PC-3 (cell line): ENCODE measurements around the gene DST. TPM values are rescaled to one million over a fixed set of nuclear protein-coding genes. Genes with fewer than 3 reads are reported as not detected.

Experiments
- ATAC-seq: fragments of 200-7000 bp; cut with Tn5 transposase; 2 replicates; pipeline ENCODE4 v1.9.1; 2020; ENCODE audit warnings: mild to moderate bottlenecking, moderate library complexity
- BruUV-seq: library from RNA; stranded (reverse); fragments of 400-500 nt; replicated peaks from 2 replicates; lab custom pipeline; 2021; lab: Mats Ljungman, UMichigan
- CTCF ChIA-PET: fragments of 300-600 bp; sonication (Branson Sonifier 250); formaldehyde crosslinking; loops from one replicate; lab custom pipeline; 2022; ENCODE audit warnings: antibody characterized with exemption; lab: Charles Lee
- POLR2A ChIA-PET: fragments of 300-600 bp; sonication (Branson Sonifier 250); formaldehyde crosslinking; loops from one replicate; lab custom pipeline; 2022; ENCODE audit warnings: antibody characterized with exemption; ENCODE audit not compliant: unreplicated experiment; lab: Charles Lee
- DNase-seq: peaks from one replicate; pipeline ENCODE4 v3.0.0-alpha.2; 2015
- H2AFZ ChIP-seq: fragments of 300-600 bp; sonication (generic); 2 replicates; pipeline ENCODE4 v1.6.0; 2016; ENCODE audit warnings: antibody characterized with exemption, low read length
- H3F3A ChIP-seq: fragments of 300-600 bp; sonication (generic); one replicate; pipeline ENCODE4 v1.6.0; 2017; ENCODE audit warnings: antibody characterized with exemption, low read length, control low read depth, mild to moderate bottlenecking; ENCODE audit not compliant: unreplicated experiment
- H3K27ac ChIP-seq: fragments of 300-600 bp; sonication (generic); 2 replicates; pipeline ENCODE4 v1.5.1; 2016; ENCODE audit warnings: mild to moderate bottlenecking, low read length
- H3K27me3 ChIP-seq: fragments of 300-600 bp; sonication (generic); 2 replicates; pipeline ENCODE4 v1.6.1; 2016; ENCODE audit warnings: low read length, mixed read lengths
- H3K36me3 ChIP-seq: fragments of 300-600 bp; sonication (generic); 2 replicates; pipeline ENCODE4 v1.6.1; 2016; ENCODE audit warnings: low read depth, mixed run types, low read length, mixed read lengths
- H3K4me1 ChIP-seq: fragments of 300-600 bp; sonication (generic); 2 replicates; pipeline ENCODE4 v1.5.1; 2016; ENCODE audit warnings: low read length; ENCODE audit not compliant: insufficient read depth
- H3K4me2 ChIP-seq: fragments of 300-600 bp; sonication (generic); 2 replicates; pipeline ENCODE4 v1.6.0; 2016; ENCODE audit warnings: low read length
- H3K4me3 ChIP-seq: fragments of 300-600 bp; sonication (generic); 2 replicates; pipeline ENCODE4 v1.5.1; 2016; ENCODE audit warnings: mild to moderate bottlenecking, low read length, mixed read lengths
- H3K79me2 ChIP-seq: fragments of 300-600 bp; sonication (generic); 2 replicates; pipeline ENCODE4 v1.6.1; 2017; ENCODE audit warnings: low read length, mixed read lengths
- H3K9ac ChIP-seq: fragments of 300-600 bp; sonication (generic); 2 replicates; pipeline ENCODE4 v1.6.0; 2016; ENCODE audit warnings: mild to moderate bottlenecking, low read length
- H3K9me2 ChIP-seq: fragments of 300-600 bp; sonication (generic); replicated peaks from 2 replicates; pipeline ENCODE4 v1.6.1; 2016; ENCODE audit warnings: mixed run types, low read length, mixed read lengths
- H3K9me3 ChIP-seq: fragments of 300-600 bp; sonication (generic); 2 replicates; pipeline ENCODE4 v1.6.1; 2016; ENCODE audit warnings: low read length, mixed read lengths
- H4K20me1 ChIP-seq: fragments of 300-600 bp; sonication (generic); 2 replicates; pipeline ENCODE4 v1.6.1; 2016; ENCODE audit warnings: low read length, mixed read lengths
- EZH2 ChIP-seq: fragments of 300-600 bp; sonication (generic); IDR thresholded peaks from one replicate; pipeline ENCODE4 v1.6.1; 2017; ENCODE audit warnings: antibody characterized with exemption, mild to moderate bottlenecking, low read length; ENCODE audit not compliant: unreplicated experiment
- EZH2phosphoT487 ChIP-seq: fragments of 300-600 bp; sonication (generic); IDR thresholded peaks from 2 replicates; pipeline ENCODE4 v1.6.1; 2018; ENCODE audit warnings: mild to moderate bottlenecking, antibody characterized with exemption, low read length, borderline replicate concordance
- intact Hi-C: fragments of 100-400 bp; cut with micrococcal nuclease; formaldehyde crosslinking; loops from 2 replicates; pipeline ENCODE4 v1.9.0; 2023
- total RNA-seq: library from RNA; depleted of rRNA; stranded (reverse); fragments of >200 nt; gene quantifications from 2 replicates; pipeline ENCODE4 v1.2.3, GENCODE V29; 2014
- TF ChIP-seq, protein P1 (sequence below): fragments of 300-600 bp; sonication (generic); conservative IDR thresholded peaks from 2 replicates; pipeline ENCODE4 v1.5.1; 2017; ENCODE audit warnings: antibody characterized with exemption, low read depth, mild to moderate bottlenecking, low read length

The DST gene
- total RNA-seq, 1 experiment from 2014 or later, result 81.5 TPM

- Histone ChIP-seq H3K4me2 (no peak overlapping the region), H3K27ac (no peak overlapping the region), H3K4me3 (no peak overlapping the region), H3K9me3 (no peaks in the 10 kb centered on the region), H3K9ac (no peak overlapping the region), H3K4me1 (no peaks in the 10 kb centered on the region), H4K20me1 (no peaks in the 10 kb centered on the region), H3K36me3 (peaks cover 14% of the 10 kb centered on the region), H3K27me3 (no peaks in the 10 kb centered on the region), H3F3A (no peaks in the 10 kb centered on the region), H2AFZ (no peak overlapping the region), H3K9me2 (no peaks in the 10 kb centered on the region), H3K79me2 (no peaks in the 10 kb centered on the region)
- ChIA-PET POLR2A (no interaction called here), CTCF (no interaction called here)
- BruUV-seq, result no TSS peak
- no peak for TF ChIP-seq EZH2phosphoT487
- TF ChIP-seq EZH2, result no peak
- TF ChIP-seq, protein P1, sequence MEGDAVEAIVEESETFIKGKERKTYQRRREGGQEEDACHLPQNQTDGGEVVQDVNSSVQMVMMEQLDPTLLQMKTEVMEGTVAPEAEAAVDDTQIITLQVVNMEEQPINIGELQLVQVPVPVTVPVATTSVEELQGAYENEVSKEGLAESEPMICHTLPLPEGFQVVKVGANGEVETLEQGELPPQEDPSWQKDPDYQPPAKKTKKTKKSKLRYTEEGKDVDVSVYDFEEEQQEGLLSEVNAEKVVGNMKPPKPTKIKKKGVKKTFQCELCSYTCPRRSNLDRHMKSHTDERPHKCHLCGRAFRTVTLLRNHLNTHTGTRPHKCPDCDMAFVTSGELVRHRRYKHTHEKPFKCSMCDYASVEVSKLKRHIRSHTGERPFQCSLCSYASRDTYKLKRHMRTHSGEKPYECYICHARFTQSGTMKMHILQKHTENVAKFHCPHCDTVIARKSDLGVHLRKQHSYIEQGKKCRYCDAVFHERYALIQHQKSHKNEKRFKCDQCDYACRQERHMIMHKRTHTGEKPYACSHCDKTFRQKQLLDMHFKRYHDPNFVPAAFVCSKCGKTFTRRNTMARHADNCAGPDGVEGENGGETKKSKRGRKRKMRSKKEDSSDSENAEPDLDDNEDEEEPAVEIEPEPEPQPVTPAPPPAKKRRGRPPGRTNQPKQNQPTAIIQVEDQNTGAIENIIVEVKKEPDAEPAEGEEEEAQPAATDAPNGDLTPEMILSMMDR, result no peak
- ATAC-seq (no peak), DNase-seq (no peak)
- intact Hi-C loops, result no loop called here
Measured at GRCh38 chr6:56501993-56502392, 140.7 kb downstream of the DST start.

GRCh38 chr6:56499095-56499494 is 143.6 kb downstream of the DST start:
- intact Hi-C loops, result no loop called here
- Histone ChIP-seq H3K4me3 (no peak overlapping the region), H3K9me3 (no peaks in the 10 kb centered on the region), H3K79me2 (no peaks in the 10 kb centered on the region), H3K36me3 (peaks cover 18% of the 10 kb centered on the region), H3K4me1 (no peaks in the 10 kb centered on the region), H3F3A (no peaks in the 10 kb centered on the region), H3K27ac (no peak overlapping the region), H3K9ac (no peak overlapping the region), H3K9me2 (no peaks in the 10 kb centered on the region), H4K20me1 (no peaks in the 10 kb centered on the region), H3K27me3 (no peaks in the 10 kb centered on the region), H2AFZ (no peak overlapping the region), H3K4me2 (no peak overlapping the region)
- ATAC-seq (peak; percentile 31), DNase-seq (no peak)
- ChIA-PET CTCF (no interaction called here), POLR2A (no interaction called here)
- BruUV-seq, result no TSS peak
- TF ChIP-seq, protein P1, result no peak
- no peak for TF ChIP-seq EZH2phosphoT487

DNA sequence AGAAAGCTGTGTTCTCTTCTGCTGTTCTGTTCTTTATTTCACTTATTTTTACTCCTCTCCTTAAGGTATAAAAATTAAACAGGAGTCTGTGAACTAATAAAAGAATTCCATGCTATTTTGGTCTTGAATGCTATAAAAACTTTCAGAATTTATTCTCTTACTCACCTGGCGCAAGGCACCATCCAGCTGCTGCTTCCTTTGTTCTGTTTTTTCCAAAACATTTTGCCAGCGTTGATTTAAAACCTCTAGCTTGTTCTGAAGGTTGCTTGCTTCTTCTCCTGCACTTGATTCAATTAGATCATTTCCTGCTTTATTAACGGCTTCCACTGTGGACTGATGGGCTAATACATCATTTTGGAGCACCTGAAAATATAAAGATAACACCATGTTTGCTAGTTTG is 145.0 kb downstream of the DST start:
- Histone ChIP-seq H3K36me3 (peaks cover 18% of the 10 kb centered on the region), H3K4me1 (no peaks in the 10 kb centered on the region), H3K9ac (no peak overlapping the region), H3K79me2 (no peaks in the 10 kb centered on the region), H2AFZ (no peak overlapping the region), H3K4me3 (no peak overlapping the region), H3K27ac (no peak overlapping the region), H4K20me1 (no peaks in the 10 kb centered on the region), H3K27me3 (no peaks in the 10 kb centered on the region), H3K4me2 (no peak overlapping the region), H3F3A (no peaks in the 10 kb centered on the region), H3K9me2 (no peaks in the 10 kb centered on the region), H3K9me3 (no peaks in the 10 kb centered on the region)
- BruUV-seq, result no TSS peak
- ATAC-seq (no peak), DNase-seq (no peak)
- ChIA-PET POLR2A (no interaction called here), CTCF (no interaction called here)
- intact Hi-C loops, result no loop called here
- TF ChIP-seq EZH2, result no peak
- TF ChIP-seq, protein P1, result no peak
- TF ChIP-seq EZH2phosphoT487, result no peak
